Measurements from ENCODE around the gene SLMAP.

- TF ChIP-seq CTCF (IDR thresholded peaks at IDR 0.05) (no peak), EP300 (IDR thresholded peaks at IDR 0.05; ENCODE audit: borderline replicate concordance in 1 of 2, low read depth in 1 of 2, low read length in 1 of 2) (no peak), POLR2AphosphoS5 (IDR thresholded peaks at IDR 0.05; ENCODE audit: low read depth, low read length) (no peak), ZBTB33 (IDR thresholded peaks at IDR 0.05; ENCODE audit: borderline replicate concordance, low read depth) (no peak), SIN3A (IDR thresholded peaks at IDR 0.05; ENCODE audit: borderline replicate concordance, low read depth, low read length) (no peak), TAF1 (IDR thresholded peaks at IDR 0.05; ENCODE audit: borderline replicate concordance, low read depth, low read length) (no peak), CHD2 (IDR thresholded peaks at IDR 0.05; ENCODE audit: low read length, partially characterized antibody) (no peak), PBX3 (IDR thresholded peaks at IDR 0.05) (no peak), TCF12 (IDR thresholded peaks at IDR 0.05) (no peak)
Measured at GRCh38 chr3:57737840-57738239, 18.3 kb upstream of the SLMAP start.

All from SK-N-SH (cell line).